HL-60 (cell line): ENCODE results near the gene CCDC174.

Experiments used
- CTCF ChIP-seq: IDR thresholded peaks from one replicate; pipeline ENCODE4 v1.5.1; 2011; ENCODE audit warnings: low read length, control low read depth, inconsistent platforms; ENCODE audit not compliant: insufficient read depth
- GABPA ChIP-seq: IDR thresholded peaks from 2 replicates; pipeline ENCODE4 v1.6.1; 2012; ENCODE audit warnings: low read depth
- POLR2AphosphoS5 ChIP-seq: IDR thresholded peaks from 2 replicates; pipeline ENCODE4 v1.6.1; 2012; ENCODE audit warnings: low read depth

GRCh38 chr3:14614862-14615261 is 36.7 kb upstream of the CCDC174 start:
- no peak for TF ChIP-seq CTCF
- no peak for TF ChIP-seq GABPA
- no peak for TF ChIP-seq POLR2AphosphoS5
